Gastroesophageal sphincter (tissue), 4 donors: ENCODE results near the gene ARHGEF6. TPM values are rescaled to one million over a fixed set of nuclear protein-coding genes. Genes with fewer than 3 reads are reported as not detected.

Experiments
- ATAC-seq: fragments of 150-250 bp; one replicate; pipeline ENCODE4 v1.9.1; 2016; ENCODE audit warnings: mild to moderate bottlenecking, moderate library complexity
- H3K27ac ChIP-seq, 4 donors: fragments of 200-600 bp; sonication (generic) in 3 of 4; 1 replicate in 3 of 4; 2 replicates in 1 of 4; pipeline ENCODE4 v1.5.1; 2016 to 2019
- H3K27me3 ChIP-seq: fragments of 200-600 bp; sonication (generic); one replicate; pipeline ENCODE4 v1.5.1; 2019
- H3K36me3 ChIP-seq, 2 donors: fragments of 200-600 bp; sonication (generic); one replicate each; pipeline ENCODE4 v1.5.1; 2019; ENCODE audit warnings: control low read depth in 1 of 2
- H3K4me1 ChIP-seq, 3 donors: fragments of 200-600 bp; sonication (generic); 1 replicate in 2 of 3; 2 replicates in 1 of 3; pipeline ENCODE4 v1.5.1; 2016 to 2019; ENCODE audit warnings: control low read depth in 2 of 3
- H3K4me3 ChIP-seq, 2 donors: fragments of 200-600 bp; sonication (generic); one replicate each; pipeline ENCODE4 v1.5.1; 2019; ENCODE audit warnings: mild to moderate bottlenecking in 1 of 2, moderate library complexity in 1 of 2
- H3K9me3 ChIP-seq, 3 donors: fragments of 200-600 bp; sonication (generic); one replicate each; pipeline ENCODE4 v1.5.1; 2017 to 2019; ENCODE audit warnings: control low read depth in 2 of 3
- EP300 ChIP-seq: sonication (generic); formaldehyde crosslinking; IDR thresholded peaks from one replicate; pipeline ENCODE4 v1.6.1; 2017; ENCODE audit warnings: antibody characterized with exemption, mild to moderate bottlenecking
- POLR2A ChIP-seq, 2 donors: fragments of 450-650 bp; IDR thresholded peaks; one replicate each; pipeline ENCODE4 v1.6.1; 2017; ENCODE audit warnings: antibody characterized with exemption in 2 of 2, mild to moderate bottlenecking in 2 of 2, moderate library complexity in 1 of 2
- POLR2AphosphoS5 ChIP-seq: sonication (generic); formaldehyde crosslinking; IDR thresholded peaks from one replicate; pipeline ENCODE4 v1.6.1; 2017; ENCODE audit warnings: antibody characterized with exemption
- WGBS, 2 donors: methylation state at CpG; one replicate each; pipeline ENCODE4 v1.1.5; 2018; ENCODE audit warnings: low coverage in 1 of 2; 5-methylcytosine and 5-hydroxymethylcytosine counted together
- small RNA-seq, 4 donors: library from RNA; depleted of rRNA; stranded (forward); fragments of <200 nt; gene quantifications; one replicate each; pipeline ENCODE3, GENCODE V24; 2016
- total RNA-seq, 4 donors: library from RNA; depleted of rRNA; stranded (reverse); fragments of >200 nt; gene quantifications; one replicate each; pipeline ENCODE4 v1.1.0, GENCODE V29; 2016
- TF ChIP-seq, protein P1 (sequence below), 4 experiments: fragments of 200-600 bp in 2 of 4; fragments of 450-650 bp in 2 of 4; sonication (generic) in 1 of 4; IDR thresholded peaks; one replicate each; pipeline ENCODE4 v1.5.1; 2017 to 2019; ENCODE audit warnings: antibody characterized with exemption in 4 of 4, mild to moderate bottlenecking in 2 of 4, moderate library complexity in 2 of 4

The ARHGEF6 gene
- total RNA-seq, 4 donors from 2014 or later, result 14.2 to 18.5 (median 16.3) TPM

DNA sequence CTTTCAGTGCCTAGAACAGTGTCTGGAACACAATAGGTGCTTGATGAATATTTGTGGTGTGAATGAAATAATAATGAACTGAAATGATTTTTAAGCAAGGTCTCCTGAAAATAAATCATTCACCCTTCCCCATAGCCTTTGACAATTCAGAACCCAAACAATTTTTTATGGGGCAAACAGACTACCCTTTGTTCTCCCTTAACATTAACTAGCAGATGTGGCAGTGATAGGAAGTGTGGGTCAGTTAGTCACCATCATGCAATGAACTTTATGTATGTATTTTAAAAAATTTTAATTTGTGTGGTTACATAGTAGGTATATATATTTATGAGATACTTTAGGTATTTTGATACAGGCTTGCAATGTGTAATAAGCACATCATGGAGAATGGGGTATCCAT, 160.0 kb downstream of the ARHGEF6 start:
- no peak for ATAC-seq
- no peak for TF ChIP-seq POLR2AphosphoS5
- TF ChIP-seq, protein P1, sequence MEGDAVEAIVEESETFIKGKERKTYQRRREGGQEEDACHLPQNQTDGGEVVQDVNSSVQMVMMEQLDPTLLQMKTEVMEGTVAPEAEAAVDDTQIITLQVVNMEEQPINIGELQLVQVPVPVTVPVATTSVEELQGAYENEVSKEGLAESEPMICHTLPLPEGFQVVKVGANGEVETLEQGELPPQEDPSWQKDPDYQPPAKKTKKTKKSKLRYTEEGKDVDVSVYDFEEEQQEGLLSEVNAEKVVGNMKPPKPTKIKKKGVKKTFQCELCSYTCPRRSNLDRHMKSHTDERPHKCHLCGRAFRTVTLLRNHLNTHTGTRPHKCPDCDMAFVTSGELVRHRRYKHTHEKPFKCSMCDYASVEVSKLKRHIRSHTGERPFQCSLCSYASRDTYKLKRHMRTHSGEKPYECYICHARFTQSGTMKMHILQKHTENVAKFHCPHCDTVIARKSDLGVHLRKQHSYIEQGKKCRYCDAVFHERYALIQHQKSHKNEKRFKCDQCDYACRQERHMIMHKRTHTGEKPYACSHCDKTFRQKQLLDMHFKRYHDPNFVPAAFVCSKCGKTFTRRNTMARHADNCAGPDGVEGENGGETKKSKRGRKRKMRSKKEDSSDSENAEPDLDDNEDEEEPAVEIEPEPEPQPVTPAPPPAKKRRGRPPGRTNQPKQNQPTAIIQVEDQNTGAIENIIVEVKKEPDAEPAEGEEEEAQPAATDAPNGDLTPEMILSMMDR (IDR thresholded peaks at IDR 0.05), result no peak
- no peak for TF ChIP-seq POLR2A (IDR thresholded peaks at IDR 0.05)
- no peak for TF ChIP-seq EP300

DNA sequence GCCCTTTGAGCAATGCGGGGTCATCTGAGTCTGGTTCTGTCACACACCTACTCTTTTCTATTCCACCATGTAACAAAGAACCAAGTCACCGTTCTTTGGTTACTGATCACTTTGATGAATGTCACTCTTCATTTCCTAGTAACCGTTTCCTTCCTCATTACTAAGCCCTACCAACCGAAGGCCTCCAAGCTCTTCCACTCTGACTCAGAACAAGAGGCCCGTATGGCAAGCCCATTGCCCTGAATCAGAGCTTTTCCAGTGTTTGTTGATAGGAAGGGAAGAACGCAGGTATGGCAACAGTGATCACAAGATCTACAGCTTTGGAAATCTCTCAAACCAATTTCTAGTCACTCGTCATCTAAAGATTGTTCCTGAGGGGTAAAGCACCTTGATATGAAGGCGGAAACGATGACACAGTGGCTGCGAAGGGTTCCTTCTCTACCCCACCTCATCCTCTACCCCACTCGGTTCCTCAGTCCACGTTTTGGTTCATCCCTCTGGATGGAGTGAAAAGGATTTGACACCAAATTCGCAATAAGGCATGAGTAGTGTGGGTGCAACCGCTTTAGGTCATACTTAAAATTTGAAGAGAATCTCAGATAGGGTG, 160.7 kb downstream of the ARHGEF6 start:
- no peaks in the 10 kb centered on the region for H3K27me3 ChIP-seq
- H3K9me3 ChIP-seq, result no peaks in the 10 kb centered on the region
- no peak for ATAC-seq
- H3K36me3 ChIP-seq, result no peaks in the 10 kb centered on the region
- TF ChIP-seq EP300 (no peak), POLR2AphosphoS5 (no peak), POLR2A (IDR thresholded peaks at IDR 0.05) (no peak)
- TF ChIP-seq, protein P1 (IDR thresholded peaks at IDR 0.05), result no peak
- no peaks in the 10 kb centered on the region for H3K4me1 ChIP-seq
- H3K27ac ChIP-seq, result no peak overlapping the region
- H3K4me3 ChIP-seq, result no peak overlapping the region
- WGBS, 2 donors, result 80 to 100% methylated on average over 1 to 13 of the region's 14 CpGs

More for the DNA sequence above, 160.0 kb downstream of the ARHGEF6 start:
- Histone ChIP-seq H3K9me3 (no peaks in the 10 kb centered on the region), H3K4me3 (no peak overlapping the region), H3K36me3 (no peaks in the 10 kb centered on the region), H3K27me3 (no peaks in the 10 kb centered on the region), H3K4me1 (no peaks in the 10 kb centered on the region), H3K27ac (no peak overlapping the region)

GRCh38 chrX:136616987-136617685, 163.6 kb downstream of the ARHGEF6 start:
- 61% methylated on average over 3 of the region's 6 CpGs; no CpG with 5 or more reads in 1 of the 2 donors for WGBS, 2 donors

More at GRCh38 chrX:136616987-136617685, 163.6 kb downstream of the ARHGEF6 start:
- no peaks in the 10 kb centered on the region for H3K36me3 ChIP-seq
- no peak overlapping the region for H3K4me3 ChIP-seq
- no peaks in the 10 kb centered on the region for H3K27me3 ChIP-seq
- H3K4me1 ChIP-seq, result no peaks in the 10 kb centered on the region
- no peak overlapping the region for H3K27ac ChIP-seq
- ATAC-seq, result no peak
- TF ChIP-seq EP300 (no peak), POLR2AphosphoS5 (no peak), POLR2A (IDR thresholded peaks at IDR 0.05) (no peak)
- TF ChIP-seq, protein P1 (IDR thresholded peaks at IDR 0.05), result no peak
- no peaks in the 10 kb centered on the region for H3K9me3 ChIP-seq

Small RNAs within 50 kb of the gene (small RNA-seq; reads per million reads assigned to genes)
- gene RF00019 (0 reads per million in 4 donors), gene RNU6-972P (0 reads per million in 4 donors)

Other genes starting within 250 kb of the ARHGEF6 start
- gene VGLL1, start 248.7 kb downstream of the ARHGEF6 start, total RNA-seq, result under 1 TPM in 1 of 4 donors, not detected in 3; 0.87 TPM
- gene CD40LG, start 132.8 kb downstream of the ARHGEF6 start, total RNA-seq, result under 1 TPM in 2 of 4 donors, not detected in 2; 0.15 to 0.40 TPM
- gene RBMX, start 99.8 kb upstream of the ARHGEF6 start, total RNA-seq, result 100 to 1,000 TPM; 158 to 329 (median 317) TPM